HepG2 (cell line): ENCODE measurements around the gene C2. TPM values are rescaled to one million over a fixed set of nuclear protein-coding genes. Genes with fewer than 3 reads are reported as not detected.

Experiments
- AKAP8 ChIP-seq: sonication (generic); formaldehyde crosslinking; IDR thresholded peaks from 2 replicates; pipeline ENCODE4 v1.5.1; 2020; ENCODE audit warnings: mild to moderate bottlenecking, missing genetic modification reagents
- ATRX ChIP-seq: sonication (generic); formaldehyde crosslinking; IDR thresholded peaks from 2 replicates; pipeline ENCODE4 v1.4.0; 2020; ENCODE audit warnings: missing genetic modification reagents, borderline replicate concordance
- EP300 ChIP-seq, 3 experiments: sonication (generic) in 1 of 3; formaldehyde crosslinking in 1 of 3; IDR thresholded peaks; 2 replicates each; pipeline versions ENCODE4 v1.5.1 to v1.6.1; 2011 to 2020; ENCODE audit warnings: low read depth in 2 of 3, low read length in 2 of 3, borderline replicate concordance in 1 of 3, improper control_type of control experiment in 1 of 3, mild to moderate bottlenecking in 1 of 3, missing genetic modification reagents in 1 of 3, moderate library complexity in 1 of 3
- MIER3 ChIP-seq: IDR thresholded peaks from 2 replicates; pipeline ENCODE4 v1.6.1; 2016; ENCODE audit warnings: missing compliant biosample characterization, borderline replicate concordance
- PAWR ChIP-seq: sonication (generic); formaldehyde crosslinking; IDR thresholded peaks from 2 replicates; pipeline ENCODE4 v1.4.0; 2020; ENCODE audit warnings: missing genetic modification reagents, mild to moderate bottlenecking, borderline replicate concordance
- POLR2G ChIP-seq: fragments of 200-400 bp; formaldehyde crosslinking; IDR thresholded peaks from 2 replicates; pipeline ENCODE4 v1.6.1; 2018; ENCODE audit warnings: mild to moderate bottlenecking, low read depth, low read length, moderate library complexity
- RAD21 ChIP-seq: fragments of 450-650 bp; formaldehyde crosslinking; IDR thresholded peaks from 2 replicates; pipeline ENCODE4 v1.5.0; 2020; ENCODE audit warnings: mild to moderate bottlenecking
- SAP130 ChIP-seq: IDR thresholded peaks from 2 replicates; pipeline ENCODE4 v1.6.1; 2016; ENCODE audit warnings: low read depth
- SATB2 ChIP-seq: sonication (generic); formaldehyde crosslinking; IDR thresholded peaks from 2 replicates; pipeline ENCODE4 v1.5.0; 2020; ENCODE audit warnings: missing genetic modification reagents
- SUZ12 ChIP-seq: fragments of 150-350 bp; IDR thresholded peaks from 2 replicates; pipeline ENCODE4 v1.6.1; 2014; ENCODE audit warnings: low read depth, low read length
- ZNF260 ChIP-seq: sonication (generic); formaldehyde crosslinking; IDR thresholded peaks from 2 replicates; pipeline ENCODE4 v1.4.0; 2020; ENCODE audit warnings: missing genetic modification reagents, low read depth, mild to moderate bottlenecking, borderline replicate concordance
- ZNF543 ChIP-seq: sonication (generic); formaldehyde crosslinking; IDR thresholded peaks from 2 replicates; pipeline ENCODE4 v1.4.0; 2020; ENCODE audit warnings: mild to moderate bottlenecking, missing genetic modification reagents
- ZNF547 ChIP-seq: sonication (generic); formaldehyde crosslinking; IDR thresholded peaks from 2 replicates; pipeline ENCODE4 v1.5.1; 2020; ENCODE audit warnings: mild to moderate bottlenecking, missing genetic modification reagents
- ZNF629 ChIP-seq: sonication (generic); formaldehyde crosslinking; conservative IDR thresholded peaks from 2 replicates; pipeline ENCODE4 v1.5.0; 2020; ENCODE audit warnings: missing genetic modification reagents
- ZSCAN22 ChIP-seq: sonication (generic); formaldehyde crosslinking; IDR thresholded peaks from 2 replicates; pipeline ENCODE4 v1.4.0; 2020; ENCODE audit warnings: mild to moderate bottlenecking, missing genetic modification reagents
- polyA plus RNA-seq, 8 experiments: library from polyadenylated mRNA; depleted of rRNA in 3 of 8; stranded (reverse) in 7 of 8; unstranded in 1 of 8; fragments of >200 nt; fragmentation: Illumina TruSeq in 4 of 8; extraction: Trizol in 4 of 8; gene quantifications; 2 replicates each; pipeline versions ENCODE4 v1.2.1 to v1.2.3, GENCODE V29; 2011 to 2016; ENCODE audit warnings: low read depth in 4 of 8, missing spikeins in 1 of 8, mixed read lengths in 1 of 8; ENCODE audit not compliant: insufficient read depth in 1 of 8
- total RNA-seq, 5 experiments: library from RNA; depleted of rRNA; stranded (reverse); fragments of >200 nt; fragmentation: Illumina TruSeq; extraction: Trizol; gene quantifications; 2 replicates each; pipeline ENCODE4 v1.2.3, GENCODE V29; 2016; ENCODE audit warnings: low read depth in 1 of 5
- TF ChIP-seq, protein P1 (sequence below): sonication (generic); formaldehyde crosslinking; IDR thresholded peaks from 2 replicates; pipeline ENCODE4 v1.4.0; 2020; ENCODE audit warnings: missing genetic modification reagents
- TF ChIP-seq, protein P2 (sequence below): sonication (generic); formaldehyde crosslinking; IDR thresholded peaks from 2 replicates; pipeline ENCODE4 v1.8.1; 2023; ENCODE audit warnings: mild to moderate bottlenecking, missing genetic modification reagents
- TF ChIP-seq, protein P3 (sequence below): sonication (generic); formaldehyde crosslinking; IDR thresholded peaks from 2 replicates; pipeline ENCODE4 v1.9.0; 2021; ENCODE audit warnings: missing genetic modification reagents, borderline replicate concordance
- TF ChIP-seq, protein P4 (sequence below): sonication (generic); formaldehyde crosslinking; IDR thresholded peaks from 2 replicates; pipeline ENCODE4 v1.8.1; 2023; ENCODE audit warnings: mild to moderate bottlenecking, moderate library complexity, missing genetic modification reagents
- TF ChIP-seq, protein P5 (sequence below): sonication (generic); formaldehyde crosslinking; IDR thresholded peaks from 2 replicates; pipeline ENCODE4 v1.8.1; 2023; ENCODE audit warnings: mild to moderate bottlenecking, missing genetic modification reagents

C2 gene
- total and polyA plus RNA-seq, 2 of the 13 experiments (the other 11 are each of a cell fraction or from before 2014, with no cell fraction given), result 165 to 307 TPM

DNA sequence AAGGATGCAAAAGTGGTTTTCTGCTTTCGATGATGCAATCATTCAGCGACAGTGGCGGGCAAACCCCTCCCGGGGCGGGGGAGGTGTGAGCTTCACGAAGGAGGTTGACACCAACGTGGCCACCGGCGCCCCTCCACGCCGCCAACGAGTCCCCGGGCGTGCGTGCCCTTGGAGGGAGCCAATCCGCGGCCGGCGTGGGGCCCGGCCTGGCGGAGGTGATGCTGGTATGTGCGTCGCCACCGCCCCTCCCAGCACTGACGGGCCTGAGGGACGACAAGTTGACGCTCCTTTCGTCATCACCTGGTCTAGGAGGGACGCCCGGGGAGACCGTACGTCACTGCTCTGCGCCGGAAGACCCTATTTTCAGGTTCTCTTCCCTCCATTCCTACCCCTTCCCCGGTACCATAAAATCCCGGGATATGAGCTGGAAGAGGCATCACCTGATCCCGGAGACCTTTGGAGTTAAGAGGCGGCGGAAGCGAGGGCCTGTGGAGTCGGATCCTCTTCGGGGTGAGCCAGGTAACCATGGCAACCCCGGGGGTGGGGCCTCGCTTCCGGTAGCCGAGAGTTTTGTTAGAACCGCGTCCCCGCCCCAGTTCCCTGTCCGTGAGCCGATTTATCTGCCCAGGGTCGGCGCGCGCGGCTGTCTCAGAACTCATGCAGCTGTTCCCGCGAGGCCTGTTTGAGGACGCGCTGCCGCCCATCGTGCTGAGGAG, 44.6 kb downstream of the C2 start, which contains the start of gene DXO (continued):
- TF ChIP-seq, protein P1, sequence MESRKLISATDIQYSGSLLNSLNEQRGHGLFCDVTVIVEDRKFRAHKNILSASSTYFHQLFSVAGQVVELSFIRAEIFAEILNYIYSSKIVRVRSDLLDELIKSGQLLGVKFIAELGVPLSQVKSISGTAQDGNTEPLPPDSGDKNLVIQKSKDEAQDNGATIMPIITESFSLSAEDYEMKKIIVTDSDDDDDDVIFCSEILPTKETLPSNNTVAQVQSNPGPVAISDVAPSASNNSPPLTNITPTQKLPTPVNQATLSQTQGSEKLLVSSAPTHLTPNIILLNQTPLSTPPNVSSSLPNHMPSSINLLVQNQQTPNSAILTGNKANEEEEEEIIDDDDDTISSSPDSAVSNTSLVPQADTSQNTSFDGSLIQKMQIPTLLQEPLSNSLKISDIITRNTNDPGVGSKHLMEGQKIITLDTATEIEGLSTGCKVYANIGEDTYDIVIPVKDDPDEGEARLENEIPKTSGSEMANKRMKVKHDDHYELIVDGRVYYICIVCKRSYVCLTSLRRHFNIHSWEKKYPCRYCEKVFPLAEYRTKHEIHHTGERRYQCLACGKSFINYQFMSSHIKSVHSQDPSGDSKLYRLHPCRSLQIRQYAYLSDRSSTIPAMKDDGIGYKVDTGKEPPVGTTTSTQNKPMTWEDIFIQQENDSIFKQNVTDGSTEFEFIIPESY, result peak; percentile 8; the same call in 1 of the 2 replicates
- TF ChIP-seq SUZ12, result 0 out of 2 replicates have a peak, but pooled peaks have one; percentile 2
- TF ChIP-seq MIER3 (CRISPR knock-in tag), result 0 out of 2 replicates have a peak, but pooled peaks have one; percentile 42
- TF ChIP-seq, protein P2, sequence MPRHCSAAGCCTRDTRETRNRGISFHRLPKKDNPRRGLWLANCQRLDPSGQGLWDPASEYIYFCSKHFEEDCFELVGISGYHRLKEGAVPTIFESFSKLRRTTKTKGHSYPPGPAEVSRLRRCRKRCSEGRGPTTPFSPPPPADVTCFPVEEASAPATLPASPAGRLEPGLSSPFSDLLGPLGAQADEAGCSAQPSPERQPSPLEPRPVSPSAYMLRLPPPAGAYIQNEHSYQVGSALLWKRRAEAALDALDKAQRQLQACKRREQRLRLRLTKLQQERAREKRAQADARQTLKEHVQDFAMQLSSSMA (CRISPR knock-in tag), result no peak
- peak; percentile 98 for TF ChIP-seq SAP130 (CRISPR knock-in tag)
- TF ChIP-seq ZSCAN22 (CRISPR knock-in tag), result no peak
- peak in 1 of 2 experiments; percentile 58; a peak in 1 of 4 replicates for TF ChIP-seq EP300 (IDR thresholded peaks at IDR 0.05; ENCODE audit: low read depth in 2 of 2, low read length in 2 of 2)
- TF ChIP-seq EP300 (CRISPR knock-in tag; IDR thresholded peaks at IDR 0.05; ENCODE audit: borderline replicate concordance), result 0 out of 2 replicates have a peak, but pooled peaks have one; percentile 7
- TF ChIP-seq, protein P3, sequence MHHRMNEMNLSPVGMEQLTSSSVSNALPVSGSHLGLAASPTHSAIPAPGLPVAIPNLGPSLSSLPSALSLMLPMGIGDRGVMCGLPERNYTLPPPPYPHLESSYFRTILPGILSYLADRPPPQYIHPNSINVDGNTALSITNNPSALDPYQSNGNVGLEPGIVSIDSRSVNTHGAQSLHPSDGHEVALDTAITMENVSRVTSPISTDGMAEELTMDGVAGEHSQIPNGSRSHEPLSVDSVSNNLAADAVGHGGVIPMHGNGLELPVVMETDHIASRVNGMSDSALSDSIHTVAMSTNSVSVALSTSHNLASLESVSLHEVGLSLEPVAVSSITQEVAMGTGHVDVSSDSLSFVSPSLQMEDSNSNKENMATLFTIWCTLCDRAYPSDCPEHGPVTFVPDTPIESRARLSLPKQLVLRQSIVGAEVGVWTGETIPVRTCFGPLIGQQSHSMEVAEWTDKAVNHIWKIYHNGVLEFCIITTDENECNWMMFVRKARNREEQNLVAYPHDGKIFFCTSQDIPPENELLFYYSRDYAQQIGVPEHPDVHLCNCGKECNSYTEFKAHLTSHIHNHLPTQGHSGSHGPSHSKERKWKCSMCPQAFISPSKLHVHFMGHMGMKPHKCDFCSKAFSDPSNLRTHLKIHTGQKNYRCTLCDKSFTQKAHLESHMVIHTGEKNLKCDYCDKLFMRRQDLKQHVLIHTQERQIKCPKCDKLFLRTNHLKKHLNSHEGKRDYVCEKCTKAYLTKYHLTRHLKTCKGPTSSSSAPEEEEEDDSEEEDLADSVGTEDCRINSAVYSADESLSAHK, result no peak
- TF ChIP-seq ZNF629 (CRISPR knock-in tag), result peak; percentile 11; the same call in 1 of the 2 replicates
- peak; percentile 70 for TF ChIP-seq POLR2G
- TF ChIP-seq PAWR (CRISPR knock-in tag), result 0 out of 2 replicates have a peak, but pooled peaks have one; percentile 5
- TF ChIP-seq, protein P4, sequence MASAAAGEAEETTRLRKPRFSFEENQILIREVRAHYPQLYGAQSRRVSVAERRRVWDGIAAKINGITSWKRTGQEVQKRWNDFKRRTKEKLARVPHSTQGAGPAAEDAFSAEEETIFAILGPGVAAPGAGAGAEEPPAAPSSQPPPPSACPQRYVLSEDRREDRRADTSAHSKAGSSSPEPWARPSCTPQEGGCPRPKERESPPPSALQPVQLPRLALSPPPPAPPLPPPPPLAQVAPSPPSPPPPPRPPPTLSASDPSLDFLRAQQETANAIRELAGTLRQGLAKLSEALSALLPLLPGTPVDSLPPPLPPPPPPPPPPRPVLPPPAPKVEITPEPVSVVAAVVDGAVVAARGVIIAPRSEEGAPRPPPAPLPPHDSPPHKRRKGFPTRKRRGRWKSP (CRISPR knock-in tag), result peak; percentile 91
- no peak for TF ChIP-seq ATRX
- peak; percentile 76; the same call in 1 of the 2 replicates for TF ChIP-seq SATB2
- peak; percentile 74; the same call in 1 of the 2 replicates for TF ChIP-seq ZNF543 (CRISPR knock-in tag)
- TF ChIP-seq ZNF547, result 0 out of 2 replicates have a peak, but pooled peaks have one; percentile 44
- TF ChIP-seq, protein P5, sequence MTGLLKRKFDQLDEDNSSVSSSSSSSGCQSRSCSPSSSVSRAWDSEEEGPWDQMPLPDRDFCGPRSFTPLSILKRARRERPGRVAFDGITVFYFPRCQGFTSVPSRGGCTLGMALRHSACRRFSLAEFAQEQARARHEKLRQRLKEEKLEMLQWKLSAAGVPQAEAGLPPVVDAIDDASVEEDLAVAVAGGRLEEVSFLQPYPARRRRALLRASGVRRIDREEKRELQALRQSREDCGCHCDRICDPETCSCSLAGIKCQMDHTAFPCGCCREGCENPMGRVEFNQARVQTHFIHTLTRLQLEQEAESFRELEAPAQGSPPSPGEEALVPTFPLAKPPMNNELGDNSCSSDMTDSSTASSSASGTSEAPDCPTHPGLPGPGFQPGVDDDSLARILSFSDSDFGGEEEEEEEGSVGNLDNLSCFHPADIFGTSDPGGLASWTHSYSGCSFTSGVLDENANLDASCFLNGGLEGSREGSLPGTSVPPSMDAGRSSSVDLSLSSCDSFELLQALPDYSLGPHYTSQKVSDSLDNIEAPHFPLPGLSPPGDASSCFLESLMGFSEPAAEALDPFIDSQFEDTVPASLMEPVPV (CRISPR knock-in tag), result peak; percentile 92; the same call in 1 of the 2 replicates
- TF ChIP-seq ZNF260, result no peak
- TF ChIP-seq RAD21, result peak; percentile 58
- peak; percentile 88 for TF ChIP-seq AKAP8
